NCI-H526 (cell line): ENCODE results near the gene SHD.

Experiments used
- DNase-seq, 2 experiments: peaks; one replicate each; lab custom pipeline; 2025; lab: John Stamatoyannopoulos, UW

SHD gene

DNA sequence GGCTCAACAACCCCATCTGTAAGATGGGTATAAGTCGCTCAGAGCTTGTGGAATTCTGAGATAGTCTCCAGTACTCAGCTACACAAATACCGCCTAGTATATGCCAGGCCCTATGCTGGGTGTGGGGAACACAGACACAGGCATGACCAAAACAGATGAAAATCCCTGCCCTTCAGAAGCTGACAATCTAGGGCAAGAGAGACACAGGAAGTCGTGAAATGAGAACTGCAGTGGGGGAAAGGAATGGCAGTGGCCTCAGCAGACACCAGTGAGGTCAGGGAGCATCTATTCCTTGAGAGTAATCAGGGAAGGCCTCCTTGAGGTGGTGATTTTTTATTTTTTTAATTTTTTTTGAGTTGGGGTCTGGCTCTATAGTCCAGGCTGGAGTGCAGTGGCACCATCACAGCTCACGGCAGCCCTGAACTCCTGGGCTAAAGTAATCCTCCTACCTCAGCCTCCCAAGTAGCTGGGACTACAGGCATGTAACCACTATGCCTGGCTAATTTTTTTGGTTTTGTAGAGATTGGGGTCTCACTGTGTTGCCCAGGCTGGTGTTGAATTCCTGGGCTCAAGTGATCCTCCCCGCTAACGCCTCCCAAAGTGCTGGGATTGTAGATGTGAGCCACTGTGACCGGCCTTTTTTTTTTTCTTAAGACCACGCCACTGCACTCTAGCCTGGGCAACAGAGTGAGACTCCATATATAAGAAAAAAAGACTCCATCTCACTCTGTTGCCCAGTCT is 19.9 kb downstream of the SHD start:
- DNase-seq = no peak

DNA sequence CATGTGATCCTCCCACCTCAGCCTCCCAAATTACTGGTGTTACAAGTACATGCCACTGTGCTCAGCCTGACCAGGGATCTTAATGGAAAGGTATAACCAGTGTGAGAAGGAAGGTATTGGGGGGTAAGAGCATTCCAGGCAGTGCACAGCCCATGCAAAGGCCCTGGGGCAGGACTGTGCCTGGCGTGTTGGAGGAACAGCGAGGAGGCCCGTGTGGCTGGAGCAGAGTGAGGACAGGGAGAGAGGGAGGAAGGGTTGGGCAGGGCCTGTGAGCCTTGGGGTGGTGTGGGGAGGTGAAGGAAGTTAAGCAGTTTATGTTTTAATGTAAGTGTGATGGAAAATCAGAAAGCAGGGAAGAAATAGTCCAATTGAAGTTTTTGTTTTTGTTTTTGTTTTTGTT is 21.5 kb downstream of the SHD start:
- no peak for DNase-seq

DNA sequence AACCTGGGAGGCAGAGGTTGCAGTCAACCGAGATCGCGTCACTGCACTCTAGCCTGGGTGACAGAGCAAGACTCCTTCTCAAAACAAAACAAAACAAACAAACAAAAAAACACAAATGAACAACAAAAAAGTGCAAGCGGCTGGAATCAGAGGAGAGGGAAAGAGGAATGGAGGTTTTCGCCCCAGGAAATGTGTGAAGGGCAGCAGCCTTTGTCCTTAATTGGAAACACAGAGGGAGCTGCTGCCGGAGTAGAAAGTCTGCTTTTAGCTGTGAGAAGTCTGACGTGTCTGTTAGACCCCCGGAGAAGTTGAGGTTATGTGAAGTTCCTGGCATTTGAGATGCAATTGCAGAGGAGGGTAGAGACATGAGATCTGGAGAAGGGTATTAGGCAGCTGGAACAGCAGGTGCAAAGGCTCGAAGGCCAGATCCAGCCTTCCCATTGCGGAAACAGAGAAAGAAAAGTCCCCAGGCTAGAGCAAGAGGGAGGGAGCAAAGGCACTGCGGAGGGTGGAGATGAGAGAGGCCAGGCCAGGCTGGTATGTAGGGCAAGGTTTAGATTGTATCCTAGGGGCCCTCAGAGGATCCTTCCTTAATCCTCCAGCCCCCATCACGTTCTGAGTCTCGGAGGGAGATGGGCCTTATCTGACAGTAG is 22.6 kb downstream of the SHD start:
- no peak for DNase-seq

DNA sequence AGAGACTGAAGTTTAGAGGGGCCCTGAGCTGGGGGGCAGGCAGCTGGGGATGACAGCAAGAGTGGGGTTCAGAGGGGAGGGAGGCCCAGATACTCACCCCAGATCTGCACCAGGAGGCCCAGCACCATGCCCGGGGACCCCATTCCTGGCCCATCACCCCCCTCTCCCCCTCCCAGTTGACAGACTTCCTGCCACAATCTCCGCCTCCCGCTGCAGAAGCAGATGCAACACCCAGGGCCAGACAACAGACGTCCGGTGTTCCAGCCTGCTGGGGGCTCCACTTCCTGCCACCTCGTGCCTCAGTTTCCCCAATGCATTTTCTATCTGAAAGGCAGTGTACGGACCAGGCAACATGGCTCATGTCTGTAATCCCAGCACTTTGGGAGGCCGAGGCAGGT is 23.2 kb downstream of the SHD start, which contains the start of gene TMIGD2:
TMIGD2 (minus strand) TSS at position 147 of the 398 bp plus-strand sequence; CDS start at position 143, 4 bp downstream.
- no peak for DNase-seq

DNA sequence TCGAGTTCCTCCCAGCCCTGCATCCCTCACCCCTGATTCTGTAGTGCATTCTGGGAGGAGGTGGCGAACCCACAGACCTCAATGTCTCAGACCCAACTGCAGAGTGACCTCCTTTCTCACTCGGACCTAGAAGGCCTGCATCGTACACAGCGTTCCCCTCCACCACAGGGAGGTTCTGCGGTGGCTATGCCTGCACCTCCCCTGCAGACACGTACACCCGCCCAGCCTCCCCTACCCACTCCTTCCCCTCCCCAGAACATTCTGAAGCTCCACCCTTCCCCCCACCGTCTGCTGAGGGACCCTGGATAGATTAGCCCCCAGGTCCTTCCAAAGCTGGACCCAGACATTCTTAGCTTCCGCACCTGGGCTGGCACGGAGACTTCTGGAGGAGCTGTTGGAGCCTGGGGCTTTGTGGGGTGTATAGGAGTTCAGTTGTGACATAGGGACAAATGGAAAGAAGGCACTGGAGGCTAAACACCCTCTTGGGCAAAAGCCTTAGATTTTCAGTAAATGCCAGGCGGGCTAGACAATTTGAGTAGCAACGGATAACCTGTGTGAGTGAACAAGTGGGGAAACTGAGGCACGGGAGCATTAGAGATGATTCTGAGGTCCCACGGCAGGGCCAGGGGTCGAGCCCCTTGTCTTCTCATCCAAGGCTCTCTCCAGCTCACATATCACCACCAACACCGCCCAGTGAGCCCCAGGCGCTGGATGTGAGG is 24.9 kb downstream of the SHD start:
- peak in 1 of 2 experiments; percentile 18 for DNase-seq

DNA sequence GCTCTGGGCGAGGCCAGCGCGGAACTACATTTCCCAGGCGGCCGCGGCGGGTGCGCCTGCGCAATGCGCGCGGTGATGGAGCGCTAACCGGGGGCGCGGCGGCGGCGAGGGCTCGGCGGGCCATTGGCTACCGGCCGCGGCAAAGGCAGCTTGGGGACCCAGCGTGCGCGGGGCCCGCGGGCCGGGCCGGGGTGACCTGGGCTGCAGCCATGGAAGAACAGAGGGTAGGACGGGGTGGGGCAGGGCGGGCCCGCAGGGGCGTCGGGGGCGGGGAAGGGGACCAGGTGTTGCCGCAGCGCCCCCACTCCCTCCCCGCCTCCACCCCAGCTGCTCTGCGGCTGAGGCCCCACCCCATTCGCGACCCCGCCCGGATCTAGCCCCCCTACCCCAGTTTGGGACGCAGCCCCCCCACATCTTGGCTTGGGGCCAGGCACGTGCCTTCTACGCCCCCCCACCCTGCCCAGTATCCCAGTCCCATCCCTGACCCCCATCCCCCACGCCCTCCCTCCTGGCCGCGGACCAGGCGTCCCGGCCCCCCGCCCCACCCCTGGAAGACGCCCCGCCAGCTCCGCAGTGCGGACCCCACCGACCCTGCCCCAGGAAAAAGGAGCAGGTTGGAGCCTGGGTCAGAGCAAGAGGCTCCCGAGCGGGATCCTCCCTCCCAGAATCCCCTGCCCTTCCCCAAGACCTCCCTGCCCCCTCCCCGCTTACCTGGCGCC is 25.6 kb downstream of the SHD start, which contains the start of gene FSD1:
FSD1 (plus strand) TSS at position 61 of the 719 bp plus-strand sequence; CDS start at position 210, 149 bp downstream.
- DNase-seq = peak in 1 of 2 experiments; percentile 78

DNA sequence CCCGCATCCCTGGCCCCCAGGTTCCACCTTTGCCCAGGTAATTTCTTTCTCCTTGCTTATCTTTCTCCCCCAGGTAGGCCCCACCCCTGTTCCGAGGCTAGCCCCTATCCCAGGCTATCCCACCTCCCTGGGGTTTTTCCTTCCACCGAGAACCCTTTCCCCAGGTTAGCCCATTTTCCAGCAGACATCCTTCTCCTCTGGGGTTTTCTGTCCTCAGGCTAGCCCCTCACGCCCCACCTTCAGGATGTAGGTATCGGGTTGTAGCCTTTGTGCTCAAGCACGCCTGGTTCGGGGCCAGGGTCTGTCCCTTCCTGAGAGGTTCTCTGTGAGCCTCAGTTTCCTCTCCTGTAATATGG is 26.2 kb downstream of the SHD start:
- peak in 1 of 2 experiments; percentile 9 for DNase-seq

DNA sequence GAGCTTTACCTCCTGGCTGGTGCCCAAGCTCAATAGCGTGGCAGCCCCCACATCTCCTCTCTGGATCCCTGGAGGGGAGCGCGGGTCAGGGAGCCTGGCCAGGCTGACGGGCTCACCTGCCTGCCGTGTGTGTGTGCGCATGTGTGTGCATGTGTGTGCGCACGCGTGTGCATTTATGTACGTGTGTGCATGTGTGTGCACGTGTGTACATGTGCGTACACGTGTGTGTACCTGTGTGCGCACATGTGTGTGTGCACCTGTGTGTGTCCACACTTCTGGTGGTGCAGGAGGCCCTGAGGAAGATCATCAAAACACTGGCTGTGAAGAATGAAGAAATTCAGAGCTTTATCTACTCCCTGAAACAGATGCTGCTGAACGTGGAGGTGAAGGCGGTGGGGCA is 26.6 kb downstream of the SHD start:
- no peak for DNase-seq

DNA sequence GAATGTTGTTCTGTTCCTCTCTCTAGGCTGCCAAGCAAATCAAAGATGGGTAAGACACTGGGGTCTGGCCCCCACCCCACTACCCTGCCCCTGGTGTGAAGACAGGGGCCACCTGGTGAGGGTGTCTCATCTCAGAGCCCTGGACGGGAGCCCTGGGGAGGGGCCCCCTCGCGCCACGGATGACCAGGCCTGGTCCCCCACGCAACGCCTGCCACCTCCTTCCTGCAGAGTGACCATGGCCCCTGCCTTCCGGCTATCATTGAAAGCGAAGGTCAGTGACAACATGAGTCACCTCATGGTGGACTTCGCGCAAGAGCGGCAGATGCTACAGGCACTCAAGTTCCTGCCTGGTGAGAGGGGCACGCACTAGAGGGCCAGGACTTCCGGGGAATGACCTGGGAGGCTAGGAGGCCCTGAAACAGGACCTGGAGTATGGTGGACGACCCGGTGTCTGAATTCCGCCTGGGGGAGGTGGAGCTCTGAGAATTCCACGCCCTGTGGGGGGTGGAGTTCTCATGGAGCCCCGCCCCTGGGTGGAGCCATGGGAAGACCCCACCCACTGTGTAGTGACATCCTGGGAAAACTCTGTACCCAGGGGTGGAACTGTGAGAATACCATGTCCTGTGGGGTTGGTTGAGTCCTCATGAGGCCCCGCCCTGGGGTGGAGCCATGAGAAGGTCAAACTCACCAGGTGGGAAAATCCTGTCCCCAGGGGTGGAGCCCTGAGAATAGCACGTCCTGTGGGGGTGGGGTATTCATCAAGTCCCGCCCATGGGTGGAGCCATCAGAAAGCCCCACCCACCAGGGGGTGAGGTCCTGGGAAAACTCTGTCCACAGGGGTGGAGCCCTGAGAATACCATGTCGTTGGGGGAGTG is 31.4 kb downstream of the SHD start:
- peak in 1 of 2 experiments; percentile 20 for DNase-seq

DNA sequence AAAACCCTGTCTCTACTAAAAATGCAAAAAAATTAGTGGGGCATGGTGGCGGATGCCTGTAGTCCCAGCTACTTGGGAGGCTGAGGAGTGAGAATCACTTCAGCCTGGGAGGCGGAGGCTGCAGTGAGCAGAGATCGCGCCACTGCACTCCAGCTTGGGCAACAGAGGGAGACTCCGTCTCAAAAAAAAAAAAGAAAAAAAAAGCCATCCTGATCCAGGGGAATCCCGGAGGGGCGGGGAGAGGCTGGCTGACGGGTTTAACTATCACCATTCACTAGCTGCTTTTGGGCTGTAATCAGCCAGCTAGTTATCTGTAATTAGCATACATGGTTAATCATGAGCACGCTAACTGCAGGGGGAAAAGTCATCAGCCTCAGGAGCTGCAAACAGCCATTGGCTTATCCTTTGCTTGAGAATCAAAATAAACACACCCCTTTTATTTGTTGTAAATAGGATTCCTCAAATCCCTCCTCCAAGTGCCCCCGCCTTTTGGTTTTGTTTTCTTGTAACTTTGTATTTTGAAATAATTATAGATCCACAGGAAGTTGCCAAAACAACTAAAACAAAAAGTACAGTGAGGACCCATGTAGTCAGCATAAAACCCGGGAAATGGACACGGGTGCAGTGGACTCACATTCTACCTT is 34.9 kb downstream of the SHD start:
- DNase-seq = no peak

DNA sequence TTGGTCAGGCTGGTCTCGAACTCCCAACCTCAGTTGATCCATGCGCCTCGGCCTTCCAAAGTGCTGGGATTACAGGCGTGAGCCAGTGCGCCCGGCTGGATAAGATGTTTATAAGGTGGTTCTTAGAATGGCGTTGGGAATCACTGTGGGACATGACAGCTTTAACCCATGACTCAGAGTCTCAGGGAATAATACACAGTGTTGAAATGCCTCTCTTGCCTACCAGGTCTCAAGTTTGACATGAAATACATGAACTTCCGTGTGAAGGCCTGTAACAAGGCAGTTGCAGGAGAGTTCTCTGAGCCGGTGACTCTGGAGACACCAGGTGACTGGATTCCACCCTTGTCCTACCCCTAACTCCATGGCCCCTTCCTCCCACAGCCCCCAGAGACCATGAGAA is 37.9 kb downstream of the SHD start:
- DNase-seq = no peak

DNA sequence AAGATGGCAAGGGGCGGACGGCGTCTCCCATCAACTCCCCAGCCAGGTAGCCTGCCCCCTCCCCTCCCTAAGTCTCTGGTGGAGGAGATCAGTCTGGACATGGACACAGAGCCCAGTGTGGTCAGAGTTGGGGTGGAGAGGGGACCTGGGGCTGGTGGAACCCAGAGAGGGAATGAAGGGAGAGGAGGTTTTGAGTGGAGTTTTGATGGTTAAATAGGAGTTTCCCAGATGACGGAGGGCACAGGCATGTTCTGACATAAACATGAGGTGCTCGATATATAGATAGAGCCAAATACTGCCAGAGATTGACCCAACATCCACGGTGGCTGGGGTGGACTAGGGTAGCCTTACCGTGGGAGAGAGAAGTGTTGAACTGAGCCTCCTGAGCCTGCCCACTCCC is 39.4 kb downstream of the SHD start:
- no peak for DNase-seq

DNA sequence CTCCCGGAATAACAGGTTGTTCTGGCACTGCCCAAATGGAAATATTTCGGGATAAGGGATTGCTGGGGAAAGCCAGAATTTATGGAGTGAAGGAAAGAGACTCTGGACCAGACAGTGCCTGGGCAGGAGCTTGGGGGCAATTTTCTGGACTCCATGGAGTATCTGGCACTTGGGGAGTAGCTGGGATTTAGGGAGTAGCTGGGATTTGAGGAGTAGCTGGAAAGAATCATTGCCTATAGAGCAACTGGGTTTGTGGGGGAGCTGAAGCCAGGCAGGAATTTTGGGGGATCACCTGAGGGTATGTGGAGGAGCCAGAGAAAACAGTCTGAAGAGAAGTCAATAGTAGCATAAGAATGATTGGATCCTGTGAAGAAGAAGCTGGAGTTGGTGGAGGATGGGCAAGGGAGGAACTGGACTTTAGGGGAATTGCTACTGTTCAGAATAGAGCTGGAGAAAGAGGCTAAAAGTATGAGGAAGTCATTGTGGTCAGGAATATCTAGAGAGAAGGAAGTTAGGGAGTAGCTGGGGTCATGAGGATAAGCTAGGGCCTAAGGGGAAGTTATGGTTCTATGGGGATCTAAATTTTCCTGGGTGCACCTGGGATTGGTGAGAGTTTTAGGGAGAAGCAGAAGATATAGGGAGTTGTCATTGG is 40.1 kb downstream of the SHD start:
- DNase-seq = no peak

DNA sequence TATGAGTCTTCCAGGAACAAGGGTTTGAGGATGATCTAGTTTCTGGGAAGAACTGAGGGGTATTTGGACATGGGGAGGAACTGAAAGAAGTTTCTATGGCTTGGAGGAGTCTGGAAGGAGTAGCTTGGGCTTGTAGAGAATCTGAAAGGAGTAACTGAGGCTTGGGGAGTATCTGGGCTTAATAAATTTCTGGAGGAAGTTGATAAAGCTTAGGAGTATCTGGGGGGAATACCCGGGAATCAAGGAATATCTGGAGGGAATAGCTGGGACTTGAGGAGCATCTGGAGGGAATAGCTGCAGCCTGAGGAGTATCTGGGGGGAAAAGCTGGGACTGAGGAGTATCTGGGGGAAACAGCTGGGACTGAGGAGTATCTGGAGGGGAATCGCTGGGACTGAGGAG is 41.4 kb downstream of the SHD start:
- no peak for DNase-seq

DNA sequence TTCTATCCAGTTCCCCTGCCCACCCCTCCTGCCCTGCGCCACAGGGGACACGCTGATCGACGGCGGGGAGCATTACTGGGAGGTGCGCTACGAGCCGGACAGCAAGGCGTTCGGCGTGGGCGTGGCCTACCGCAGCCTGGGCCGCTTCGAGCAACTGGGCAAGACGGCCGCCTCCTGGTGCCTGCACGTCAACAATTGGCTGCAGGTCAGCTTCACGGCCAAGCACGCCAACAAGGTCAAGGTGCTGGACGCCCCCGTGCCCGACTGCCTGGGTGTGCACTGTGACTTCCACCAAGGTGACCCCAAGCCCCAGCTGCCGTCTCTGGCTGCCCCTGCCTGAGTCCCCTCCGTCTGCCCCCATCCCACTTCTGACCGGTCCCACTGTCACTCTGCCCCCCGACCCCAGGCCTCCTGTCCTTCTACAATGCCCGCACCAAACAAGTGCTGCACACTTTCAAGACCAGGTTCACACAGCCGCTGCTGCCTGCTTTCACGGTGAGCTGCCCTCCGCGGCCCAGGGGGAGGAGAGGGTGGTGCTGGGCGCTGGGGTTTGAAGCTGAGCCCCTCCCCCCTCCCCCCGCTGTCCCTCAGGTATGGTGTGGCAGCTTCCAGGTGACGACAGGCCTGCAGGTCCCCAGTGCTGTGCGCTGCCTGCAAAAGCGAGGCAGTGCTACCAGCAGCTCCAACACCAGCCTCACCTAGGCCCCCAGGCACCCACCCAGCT is 44.0 kb downstream of the SHD start:
- peak in 1 of 2 experiments; percentile 52 for DNase-seq

DNA sequence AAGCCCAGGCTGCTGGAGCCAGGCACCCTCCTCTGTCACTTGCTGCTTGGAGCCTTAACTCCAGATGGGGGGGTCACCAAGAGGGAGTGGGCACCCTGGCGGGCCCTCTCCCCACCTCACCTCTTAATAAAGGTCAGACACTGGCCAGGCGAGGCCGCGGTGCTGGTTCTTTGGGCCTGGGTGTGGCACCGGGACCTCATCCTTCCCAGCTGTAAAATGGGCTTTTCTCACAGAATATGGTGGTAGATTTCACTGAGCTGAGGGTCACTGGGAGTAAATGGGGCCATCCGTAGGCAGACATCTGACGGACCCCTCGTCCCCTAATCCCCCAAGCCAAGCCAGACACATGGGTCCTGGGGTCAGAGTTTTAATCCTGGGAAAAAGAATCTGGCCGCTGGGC is 44.6 kb downstream of the SHD start:
- DNase-seq = no peak

DNA sequence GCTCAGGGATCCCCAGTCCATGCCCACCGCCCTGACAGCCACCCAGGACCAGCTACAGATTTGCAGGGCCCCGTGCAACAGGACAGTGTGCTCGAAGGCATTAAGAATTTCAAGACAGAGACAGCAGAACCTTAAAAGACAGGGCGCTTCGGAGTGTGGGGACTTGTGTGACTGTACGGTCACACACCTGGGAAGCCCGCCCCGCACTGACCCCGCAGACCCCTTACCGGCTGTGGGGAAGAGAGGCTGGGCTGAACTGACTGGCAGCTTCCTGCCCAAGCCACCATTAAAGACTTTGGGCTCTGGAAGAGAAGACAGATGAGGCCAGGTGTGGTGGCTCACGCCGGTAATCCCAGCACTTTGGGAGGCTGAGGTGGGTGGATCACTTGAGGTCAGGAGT is 45.2 kb downstream of the SHD start:
- DNase-seq = no peak

DNA sequence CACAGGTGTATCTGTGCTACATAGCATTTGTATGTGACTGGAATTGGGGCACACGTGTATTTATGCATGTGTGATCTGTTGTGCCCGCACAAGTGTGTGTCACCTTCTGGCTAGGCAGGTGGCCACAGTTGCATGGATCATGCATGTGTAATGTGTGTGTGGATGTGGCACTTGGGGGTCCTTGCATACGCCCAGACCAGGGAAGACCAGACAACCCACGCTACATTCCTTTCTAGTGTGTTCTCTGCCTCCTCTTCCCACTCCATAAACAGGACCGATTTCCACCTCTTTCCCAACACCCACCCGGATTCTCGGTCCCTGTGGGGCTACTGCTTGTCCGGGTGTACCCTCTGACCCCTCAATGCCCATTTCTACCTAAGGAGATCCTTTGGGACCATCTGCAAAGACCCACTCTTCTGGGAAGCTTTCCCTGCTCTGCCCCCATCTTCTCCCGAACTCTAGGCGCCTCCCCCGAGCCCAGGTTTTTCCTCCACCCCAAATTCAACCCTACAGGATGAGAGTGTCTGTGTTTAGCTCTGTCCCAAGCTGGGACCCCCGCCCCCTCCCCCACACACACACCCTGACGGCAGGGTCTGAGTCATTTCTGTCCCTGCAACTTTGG is 47.3 kb downstream of the SHD start:
- DNase-seq = no peak

DNA sequence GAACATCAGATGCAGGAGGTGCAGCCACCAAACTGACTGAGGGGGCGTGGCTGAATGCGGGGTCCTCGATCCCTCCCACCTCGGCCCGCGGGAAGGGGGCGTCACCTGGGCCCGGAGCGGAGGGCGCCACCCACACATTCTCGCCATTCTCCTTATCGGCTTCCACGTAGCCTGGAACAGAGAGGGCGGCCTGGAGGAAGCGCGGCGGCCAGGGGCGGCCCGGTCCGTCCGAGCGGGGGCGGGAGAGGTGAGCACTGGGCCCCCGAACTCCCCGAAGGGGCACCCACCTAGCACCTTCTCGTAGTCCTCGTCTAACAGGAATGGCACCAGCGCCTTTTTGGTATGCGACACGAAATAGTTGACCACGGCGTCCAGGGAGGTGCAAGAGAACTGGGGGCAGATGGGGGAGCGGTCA is 47.8 kb downstream of the SHD start:
- no peak for DNase-seq
